ENCODE results near the gene DAAM2.

DAAM2 gene

DNA sequence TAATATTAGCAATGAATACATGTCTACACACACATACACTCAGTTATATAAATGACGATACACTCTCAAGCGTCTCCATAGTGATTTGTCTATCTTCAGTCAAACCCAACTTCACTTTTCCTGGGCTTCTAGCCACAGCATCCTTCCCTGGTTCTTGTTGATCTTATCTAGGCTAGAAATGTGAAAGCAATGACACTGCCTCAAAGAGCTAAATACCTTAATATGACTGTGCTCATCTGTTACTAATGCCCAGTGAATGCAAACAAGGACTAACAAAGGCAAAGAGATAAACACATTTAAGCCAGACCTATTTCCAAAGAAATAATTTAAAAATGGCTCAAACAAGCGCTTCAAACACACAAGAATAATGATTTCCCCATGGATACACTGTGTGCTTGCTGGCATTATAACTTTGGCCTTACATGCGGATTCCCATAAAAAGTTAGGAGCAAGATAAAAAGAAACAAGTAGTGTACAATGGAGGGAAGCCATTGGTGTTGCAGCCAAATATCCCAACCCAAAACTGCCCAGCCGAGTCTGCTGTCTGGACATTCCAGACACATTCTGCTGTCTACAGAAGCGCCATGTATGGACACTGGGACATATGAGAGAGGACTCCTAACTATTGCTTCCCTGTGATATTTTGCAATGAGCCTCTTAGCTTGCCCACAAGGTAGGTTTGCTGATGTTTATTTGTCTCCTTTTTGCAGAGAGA, 19.5 kb upstream of the DAAM2 start:
- no peak overlapping the region for H3K4me3 ChIP-seq
- no peak for DNase-seq (ENCODE audit: low spot score)
- TF ChIP-seq, protein P1, sequence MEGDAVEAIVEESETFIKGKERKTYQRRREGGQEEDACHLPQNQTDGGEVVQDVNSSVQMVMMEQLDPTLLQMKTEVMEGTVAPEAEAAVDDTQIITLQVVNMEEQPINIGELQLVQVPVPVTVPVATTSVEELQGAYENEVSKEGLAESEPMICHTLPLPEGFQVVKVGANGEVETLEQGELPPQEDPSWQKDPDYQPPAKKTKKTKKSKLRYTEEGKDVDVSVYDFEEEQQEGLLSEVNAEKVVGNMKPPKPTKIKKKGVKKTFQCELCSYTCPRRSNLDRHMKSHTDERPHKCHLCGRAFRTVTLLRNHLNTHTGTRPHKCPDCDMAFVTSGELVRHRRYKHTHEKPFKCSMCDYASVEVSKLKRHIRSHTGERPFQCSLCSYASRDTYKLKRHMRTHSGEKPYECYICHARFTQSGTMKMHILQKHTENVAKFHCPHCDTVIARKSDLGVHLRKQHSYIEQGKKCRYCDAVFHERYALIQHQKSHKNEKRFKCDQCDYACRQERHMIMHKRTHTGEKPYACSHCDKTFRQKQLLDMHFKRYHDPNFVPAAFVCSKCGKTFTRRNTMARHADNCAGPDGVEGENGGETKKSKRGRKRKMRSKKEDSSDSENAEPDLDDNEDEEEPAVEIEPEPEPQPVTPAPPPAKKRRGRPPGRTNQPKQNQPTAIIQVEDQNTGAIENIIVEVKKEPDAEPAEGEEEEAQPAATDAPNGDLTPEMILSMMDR (IDR thresholded peaks at IDR 0.05): no peak
- H3K27ac ChIP-seq: peak overlapping the region; percentile 65 to 71

DNA sequence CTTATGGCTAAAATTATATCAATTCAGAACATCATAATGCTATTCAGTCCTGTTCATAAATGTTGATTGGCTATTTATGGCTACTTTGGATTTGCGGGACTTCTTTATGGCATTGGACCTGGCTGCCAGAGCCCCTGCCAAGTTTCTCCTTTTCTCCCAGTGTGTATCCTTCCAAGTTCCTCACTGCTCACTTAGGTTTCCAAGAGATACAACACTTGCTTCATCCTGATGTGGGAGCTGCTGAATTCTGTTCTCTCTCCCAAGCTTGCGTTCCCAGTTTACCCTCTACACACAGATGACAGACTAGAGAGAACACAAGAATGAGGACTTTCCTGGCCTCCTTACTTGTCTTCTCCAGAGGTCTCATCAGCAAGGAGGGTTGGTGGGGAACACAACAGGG, 18.4 kb upstream of the DAAM2 start:
- Histone ChIP-seq H3K4me3 (no peak overlapping the region), H3K27ac (peak overlapping the region; percentile 32 to 71)
- DNase-seq (ENCODE audit: low spot score): no peak
- TF ChIP-seq, protein P1 (IDR thresholded peaks at IDR 0.05): no peak

DNA sequence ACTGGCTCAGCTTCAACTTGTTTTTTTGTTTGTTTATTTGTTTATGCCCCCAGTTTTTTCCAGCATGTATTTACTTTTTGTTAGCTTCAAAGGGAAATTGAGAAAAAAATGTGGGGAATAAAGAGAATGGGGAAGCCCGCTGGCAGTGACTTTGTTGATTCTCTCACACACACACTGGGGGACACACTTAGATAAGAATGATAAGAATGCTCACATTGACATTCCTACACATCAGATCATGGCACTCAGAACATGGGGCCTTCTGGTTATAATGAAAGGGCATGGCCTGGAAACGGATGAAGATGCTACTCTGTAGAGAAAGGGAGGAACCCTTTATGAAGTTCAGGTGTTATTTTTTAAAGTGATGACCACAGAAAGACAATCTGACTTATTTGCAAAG, 15.6 kb upstream of the DAAM2 start:
- no peak overlapping the region for H3K4me3 ChIP-seq
- peak overlapping the region; percentile 66 to 74 for H3K27ac ChIP-seq
- TF ChIP-seq, protein P1 (IDR thresholded peaks at IDR 0.05): no peak
- DNase-seq (ENCODE audit: low spot score): no peak

DNA sequence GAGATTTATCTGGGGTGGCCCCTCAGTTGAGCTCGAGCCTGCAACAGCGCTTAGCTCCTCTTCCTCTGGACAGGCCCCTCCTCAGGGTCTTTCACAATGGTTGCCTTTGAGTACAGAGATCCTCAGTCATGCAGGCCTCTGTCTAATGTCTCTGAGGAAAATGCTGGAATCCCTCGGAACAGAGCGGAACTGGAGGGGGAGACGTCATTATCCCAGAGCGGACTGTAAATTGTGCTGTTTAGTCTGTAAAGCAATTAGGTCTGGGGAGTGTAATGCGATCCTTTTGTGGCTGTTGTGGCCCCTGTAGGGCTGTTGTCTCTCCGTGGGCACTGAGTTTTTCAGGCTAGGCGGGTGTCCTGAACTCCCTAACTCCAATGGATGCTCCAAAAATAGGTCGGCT, 15.0 kb upstream of the DAAM2 start:
- no peak for DNase-seq (ENCODE audit: low spot score)
- TF ChIP-seq, protein P1 (IDR thresholded peaks at IDR 0.05): no peak
- Histone ChIP-seq H3K27ac (peak overlapping the region; percentile 66 to 74), H3K4me3 (no peak overlapping the region)

DNA sequence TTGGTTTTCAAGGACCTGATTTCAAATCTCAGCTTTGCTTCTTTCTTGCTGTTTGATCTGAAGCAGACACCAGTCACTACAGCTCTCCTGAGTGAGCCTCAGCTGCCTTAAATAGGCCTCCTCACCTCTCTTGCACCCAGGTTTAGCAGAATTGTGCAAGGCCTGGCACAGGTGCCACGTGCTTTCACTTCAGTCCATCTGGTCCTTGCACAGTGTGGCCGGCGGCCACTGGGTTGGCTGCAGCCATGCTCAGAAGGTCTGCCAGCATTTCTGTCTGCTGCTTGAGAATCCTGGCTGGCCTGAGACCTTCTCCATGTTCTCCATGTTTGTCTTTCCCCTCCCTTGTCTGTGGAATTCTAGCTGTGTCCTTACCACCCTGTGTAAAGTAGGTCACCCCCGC, 14.5 kb upstream of the DAAM2 start:
- peak overlapping the region; percentile 66 to 74 for H3K27ac ChIP-seq
- TF ChIP-seq, protein P1 (IDR thresholded peaks at IDR 0.05): no peak
- DNase-seq (ENCODE audit: low spot score): no peak
- H3K4me3 ChIP-seq: no peak overlapping the region

DNA sequence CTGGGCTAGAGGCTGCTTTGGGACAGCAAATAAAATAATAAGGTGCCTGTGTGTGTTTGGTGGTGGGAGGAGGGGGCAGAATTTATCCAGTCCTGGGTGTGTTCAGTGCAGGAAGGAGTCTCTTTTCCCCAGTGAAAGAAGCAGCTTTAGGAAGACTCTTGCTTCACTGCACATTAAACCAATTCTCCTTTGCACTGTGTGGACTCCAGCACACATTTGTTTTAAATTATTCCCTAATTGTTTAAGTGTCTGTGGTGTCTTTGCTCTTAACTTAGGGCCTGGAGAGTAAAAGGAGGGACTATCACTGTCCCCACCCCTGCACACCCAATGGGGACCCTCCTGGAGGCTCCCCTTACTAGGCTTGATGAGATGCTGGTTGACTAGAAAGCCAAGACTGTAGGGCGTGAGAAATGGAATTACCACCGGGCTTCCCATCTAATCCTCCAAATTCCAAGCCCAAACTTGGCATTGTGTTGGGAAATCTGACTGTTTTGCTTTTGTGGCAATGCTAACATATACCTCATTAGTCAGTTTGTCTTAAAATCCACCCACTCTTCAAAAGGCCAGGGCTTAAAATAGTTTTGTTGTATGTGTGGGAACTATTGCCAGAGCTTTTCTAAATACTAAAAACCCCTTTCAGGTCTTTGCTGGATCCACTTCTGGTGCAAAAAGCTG, 13.5 kb upstream of the DAAM2 start:
- peak overlapping the region; percentile 66 to 74 for H3K27ac ChIP-seq
- TF ChIP-seq, protein P1 (IDR thresholded peaks at IDR 0.05): no peak
- DNase-seq (ENCODE audit: low spot score): no peak
- H3K4me3 ChIP-seq: no peak overlapping the region

DNA sequence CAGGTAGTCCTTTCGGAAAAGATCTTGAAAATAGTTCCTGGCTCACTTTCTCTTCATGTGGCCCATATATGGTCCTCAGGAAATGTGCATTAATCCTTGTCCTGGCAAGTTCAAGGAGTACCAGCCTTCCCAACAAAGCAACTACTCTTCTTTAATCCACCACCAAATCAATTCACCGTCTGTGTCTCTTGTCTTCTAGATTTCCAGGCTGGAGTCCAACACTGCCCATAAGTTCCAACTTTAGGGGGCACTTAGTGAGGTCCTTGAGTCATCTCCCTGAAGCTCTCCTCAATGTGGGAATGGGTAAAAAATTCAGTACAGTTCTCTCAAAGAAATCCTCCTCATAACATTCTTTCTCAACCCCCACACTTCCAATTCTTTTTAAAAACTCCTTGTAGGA, 6.9 kb upstream of the DAAM2 start:
- TF ChIP-seq, protein P1 (IDR thresholded peaks at IDR 0.05): no peak

More for the DNA sequence above, 6.9 kb upstream of the DAAM2 start:
- DNase-seq (ENCODE audit: low spot score): no peak
- Histone ChIP-seq H3K27ac (no peak overlapping the region), H3K4me3 (no peak overlapping the region)

Data from coronary artery (tissue), 2 donors.